NCI-H69 (cell line): ENCODE data around the gene ADAM17.
"Not testable (repeated sequence)": the region's sequence is repeated elsewhere in the genome, so short reads cannot be mapped to it uniquely, and the experiment has no call there.

ENCODE experiments used
- DNase-seq: peaks from one replicate; lab custom pipeline; 2025; lab: John Stamatoyannopoulos, UW

ADAM17 gene

DNA sequence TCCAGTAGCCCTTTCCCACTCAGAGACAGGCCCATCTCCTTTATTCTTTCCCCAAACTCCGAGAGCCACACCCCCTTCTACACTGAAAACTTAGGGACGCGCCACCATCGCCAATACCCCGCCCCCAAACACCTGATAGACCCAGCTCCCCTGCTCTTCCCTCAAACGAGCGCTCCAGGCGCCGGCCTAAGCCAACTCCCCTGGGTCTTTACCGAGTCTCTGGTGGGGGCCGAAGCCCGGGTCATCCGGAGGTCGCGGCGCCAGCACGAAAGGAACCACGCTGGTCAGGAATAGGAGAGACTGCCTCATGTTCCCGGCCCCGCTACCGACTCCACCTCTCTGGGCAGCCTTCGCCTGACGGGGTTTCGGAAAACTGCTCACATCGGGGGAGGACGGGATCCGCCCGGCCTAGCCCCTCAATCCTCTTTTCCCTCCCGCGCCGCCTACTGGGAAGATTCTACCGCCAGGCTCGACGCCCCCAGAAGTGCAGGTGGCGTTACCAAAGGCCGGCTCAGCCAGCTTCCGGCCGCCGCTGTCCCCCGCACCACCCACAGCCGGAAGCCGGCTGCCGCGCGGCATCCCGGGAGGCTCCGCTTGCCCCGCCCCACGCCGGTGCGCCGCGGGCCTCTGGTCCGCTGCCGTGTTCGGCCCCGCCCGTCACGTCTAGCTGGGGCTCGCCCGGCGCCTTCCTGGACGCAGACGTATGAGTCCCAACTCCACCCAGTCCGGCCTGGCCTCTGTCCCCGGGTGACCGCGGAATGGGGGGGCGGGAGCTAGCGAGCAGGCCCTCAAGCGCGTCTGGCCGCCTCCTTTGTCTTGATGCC, at the start of gene ADAM17:
Gene ADAM17, minus strand, starts transcription at position 534 of the 824 bp plus-strand sequence. Its CDS starts 225 bp downstream, at position 309.
- DNase-seq: peak; percentile 95

DNA sequence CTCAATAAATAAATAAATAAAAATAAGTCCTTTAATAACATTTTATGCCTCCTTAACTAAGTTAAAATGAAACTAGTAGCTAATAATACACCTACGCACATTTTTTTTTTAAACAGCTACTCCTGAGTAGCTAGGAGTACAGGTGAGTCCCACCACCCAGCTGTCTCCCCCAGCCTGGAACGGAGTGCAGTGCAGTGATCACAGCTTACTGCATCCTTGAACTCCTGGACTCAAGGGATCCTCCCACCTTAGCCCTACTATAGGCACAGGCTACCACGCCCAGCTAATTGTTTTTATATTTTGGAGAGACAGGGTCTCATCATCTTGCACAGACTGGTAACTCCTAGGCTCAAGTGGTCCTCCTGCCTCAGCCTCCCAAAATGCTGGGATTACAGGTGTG, 46.8 kb upstream of the ADAM17 start:
- DNase-seq: no peak

DNA sequence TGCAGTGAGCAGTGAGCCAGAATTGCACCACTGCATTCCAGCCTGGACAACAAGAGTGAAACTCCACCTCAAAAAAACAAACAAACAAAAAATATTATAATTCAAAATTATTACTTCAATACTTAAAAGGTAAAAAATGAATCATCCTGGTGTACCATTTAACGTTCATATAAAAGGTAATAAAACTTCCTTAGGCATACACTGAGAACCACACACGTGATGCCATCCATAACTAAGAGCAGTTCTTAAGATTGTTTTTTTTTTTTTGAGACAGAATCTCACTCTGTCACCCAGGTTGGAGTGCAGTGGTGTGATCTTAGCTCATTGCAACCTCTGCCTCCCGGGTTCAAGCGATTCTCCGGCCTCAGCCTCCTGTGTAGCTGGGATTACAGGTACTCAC, 45.8 kb upstream of the ADAM17 start:
- no peak for DNase-seq

DNA sequence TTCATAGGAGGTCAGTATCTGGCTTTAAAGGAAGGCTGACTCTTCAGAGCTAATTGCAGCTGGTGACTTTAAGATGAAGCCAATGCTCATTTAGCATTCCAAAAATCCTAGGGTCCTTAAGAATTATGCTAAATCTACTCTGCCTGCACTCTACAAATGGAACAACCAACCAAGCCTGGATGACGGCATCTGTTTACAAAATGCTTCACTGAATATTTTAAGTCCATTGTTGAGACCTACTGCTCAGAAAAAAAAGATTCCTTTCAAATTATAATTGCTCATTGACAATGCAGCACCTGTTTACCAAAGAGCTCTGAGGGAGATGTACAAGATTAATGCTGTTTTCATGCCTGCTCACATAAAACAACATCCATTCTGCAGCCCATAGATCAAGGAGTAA, 43.8 kb upstream of the ADAM17 start:
- no peak for DNase-seq

DNA sequence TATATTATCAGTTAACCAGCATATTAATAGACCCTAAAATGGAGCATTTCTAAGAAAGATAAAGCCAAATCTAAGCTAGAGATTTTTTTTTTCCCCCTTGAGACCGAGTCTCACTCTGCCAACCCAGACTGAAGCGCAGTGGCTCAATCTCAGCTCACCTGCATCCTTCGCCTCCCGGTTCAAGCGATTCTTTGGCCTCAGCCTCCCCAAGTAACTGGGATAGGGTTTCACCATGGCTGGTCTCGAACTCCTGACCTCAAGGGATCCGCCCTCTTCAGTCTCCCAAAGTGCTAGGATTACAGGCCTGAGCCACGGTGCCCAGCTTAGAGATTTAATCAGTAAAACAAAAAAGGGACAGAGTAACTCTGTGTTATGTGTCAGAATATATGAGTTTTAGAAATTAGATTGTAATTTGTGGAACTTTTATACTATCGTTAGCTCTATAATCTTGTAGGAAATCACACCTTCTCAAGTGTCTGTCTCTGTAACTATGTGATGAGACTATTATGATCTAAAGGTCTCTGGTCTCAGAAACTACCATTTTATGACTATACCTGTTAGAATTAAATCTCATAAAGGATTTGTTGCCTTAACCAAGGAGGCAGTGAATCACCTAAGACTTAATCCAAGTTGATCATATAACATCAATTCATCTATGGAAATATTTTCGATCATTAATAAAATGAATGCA, 41.1 kb upstream of the ADAM17 start:
- DNase-seq: no peak

DNA sequence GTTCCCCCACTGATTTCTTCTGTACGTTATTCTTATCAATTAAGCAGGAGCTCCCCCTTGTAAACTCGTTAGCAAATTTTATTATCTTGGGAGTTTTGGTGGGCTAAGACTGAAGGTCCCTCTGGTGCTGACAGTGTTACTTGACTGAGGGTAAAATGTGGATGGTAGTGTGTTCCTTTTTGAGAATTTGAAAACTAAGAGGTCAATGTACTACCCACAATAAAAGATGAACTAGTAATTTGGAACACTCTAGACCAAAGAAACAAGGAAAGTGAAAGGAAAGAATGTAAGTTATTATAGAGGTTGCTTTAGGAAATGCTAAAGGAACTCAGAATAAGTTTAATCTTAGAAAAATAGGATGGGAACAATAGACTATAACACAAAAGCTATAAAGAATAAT, 40.1 kb upstream of the ADAM17 start:
- no peak for DNase-seq

DNA sequence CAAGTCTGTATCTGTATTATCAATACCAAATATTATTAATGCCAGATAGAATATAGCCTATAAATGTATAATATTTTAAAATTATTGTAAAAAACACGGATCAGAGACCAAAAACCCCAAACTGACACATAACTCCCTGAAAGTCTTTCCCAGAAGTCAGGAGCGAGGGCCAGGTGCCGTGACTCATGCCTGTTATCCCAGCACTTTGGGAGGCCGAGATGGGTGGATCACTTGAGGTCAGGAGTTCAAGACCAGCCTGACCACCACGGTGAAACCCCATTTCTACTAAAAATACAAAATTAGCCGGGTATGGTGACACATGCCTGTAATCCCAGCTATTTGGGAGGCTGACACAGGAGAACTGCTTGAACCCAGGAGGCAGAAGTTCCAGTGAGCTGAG, 39.6 kb upstream of the ADAM17 start:
- DNase-seq: not testable (repeated sequence)

DNA sequence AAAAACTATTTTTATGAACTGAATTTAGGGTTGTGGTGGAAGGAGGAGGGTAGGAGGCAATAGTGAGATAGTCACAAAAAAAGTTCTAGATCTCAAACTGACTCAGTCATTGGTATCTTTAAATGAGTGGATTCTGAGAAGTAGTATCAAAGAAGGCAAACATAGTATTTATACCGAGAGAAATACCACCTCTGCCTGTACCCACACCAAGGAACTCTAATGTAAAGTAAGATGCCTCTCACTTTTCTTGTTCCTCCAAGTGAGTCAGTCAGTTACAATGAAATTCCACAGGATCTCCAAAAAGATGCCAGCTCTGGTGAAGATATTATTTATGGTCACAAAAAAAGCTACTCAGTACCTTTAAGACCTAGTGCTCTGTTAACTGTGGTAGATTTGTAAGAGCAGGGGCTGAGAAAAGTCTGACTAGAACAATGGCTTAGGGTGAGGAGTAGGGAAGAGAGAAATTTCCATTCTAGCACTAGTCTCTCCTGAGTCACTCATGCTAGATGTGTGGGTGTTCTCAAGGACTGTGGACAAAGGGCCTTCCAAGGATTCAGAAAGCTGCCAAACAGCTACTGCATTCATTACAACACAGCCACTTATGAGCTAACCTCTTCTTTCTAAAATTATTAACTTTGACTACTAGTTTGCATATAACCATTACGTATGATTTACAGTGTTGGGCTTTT, 38.9 kb upstream of the ADAM17 start:
- DNase-seq: no peak

DNA sequence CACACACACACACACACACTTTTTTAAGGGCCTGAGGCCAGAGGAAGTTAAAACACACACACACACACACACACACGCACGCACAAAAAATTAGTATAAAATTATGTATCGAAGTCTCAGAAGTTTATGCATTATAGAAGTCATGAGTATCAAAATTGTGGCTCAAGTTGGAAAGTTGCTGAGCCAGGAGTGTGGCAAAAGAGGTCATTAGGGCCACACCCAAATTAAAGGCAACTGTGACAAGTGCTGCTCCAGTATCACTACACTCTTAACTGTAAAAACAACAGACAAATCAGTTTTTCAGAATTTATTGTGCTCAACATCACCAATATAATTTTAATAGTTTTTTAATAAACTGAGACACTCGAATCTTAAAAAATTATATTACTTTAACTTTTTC, 38.3 kb upstream of the ADAM17 start:
- DNase-seq: no peak

DNA sequence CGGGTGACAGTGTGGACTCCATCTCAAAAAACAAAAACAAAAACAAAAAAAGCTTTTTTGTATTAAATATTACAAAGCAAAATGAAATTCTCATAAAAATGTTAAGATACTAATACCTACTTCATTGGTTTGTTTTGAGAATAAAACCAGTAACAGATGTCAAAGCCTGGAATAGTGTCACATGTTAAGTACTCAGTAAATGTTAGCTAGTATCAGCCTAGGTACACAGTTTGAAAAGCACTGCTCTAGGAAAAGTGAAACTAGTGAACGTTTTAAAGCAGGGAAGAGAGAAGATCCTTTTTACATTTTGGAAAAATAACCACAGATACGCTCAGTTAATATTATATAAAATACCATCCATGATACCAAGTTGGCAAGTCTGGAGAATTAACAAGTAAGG, 37.1 kb upstream of the ADAM17 start:
- DNase-seq: no peak

DNA sequence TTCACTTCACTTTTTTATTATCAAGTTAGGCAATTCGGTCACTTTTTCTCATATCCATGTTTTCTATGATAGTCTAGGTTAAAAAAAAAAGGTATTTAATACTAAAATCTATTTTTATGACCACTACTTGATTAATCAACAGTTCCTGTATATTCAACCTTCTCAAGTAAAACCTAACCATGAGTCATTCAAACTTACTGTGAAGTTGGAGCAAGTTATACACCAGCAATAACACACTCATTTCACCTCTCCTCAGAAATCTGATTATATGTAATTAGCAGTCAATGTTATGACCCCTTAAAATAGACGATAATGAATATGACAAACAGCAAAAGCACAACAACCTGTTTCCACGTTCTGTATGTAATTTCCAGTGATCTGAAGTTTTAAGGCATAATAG, 35.0 kb upstream of the ADAM17 start:
- DNase-seq: no peak

DNA sequence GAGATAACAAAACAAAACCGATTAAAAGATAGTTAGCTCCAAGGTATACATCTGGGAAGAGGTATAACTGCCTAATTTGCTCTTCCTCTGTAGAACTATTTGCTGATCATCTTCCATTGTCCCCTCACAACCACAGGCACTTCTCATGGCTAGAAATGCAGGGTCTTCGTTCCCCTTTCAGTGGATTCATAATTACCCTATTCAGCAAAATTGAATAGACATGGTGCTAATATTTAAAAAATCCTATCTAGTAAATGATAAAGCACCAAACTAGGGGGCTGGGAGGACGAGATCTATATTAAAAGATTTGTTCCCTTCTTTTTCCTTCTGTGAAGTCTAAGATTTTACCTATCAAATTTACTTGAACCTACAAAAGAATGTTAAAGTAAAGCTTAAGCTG, 30.8 kb upstream of the ADAM17 start:
- DNase-seq: no peak

DNA sequence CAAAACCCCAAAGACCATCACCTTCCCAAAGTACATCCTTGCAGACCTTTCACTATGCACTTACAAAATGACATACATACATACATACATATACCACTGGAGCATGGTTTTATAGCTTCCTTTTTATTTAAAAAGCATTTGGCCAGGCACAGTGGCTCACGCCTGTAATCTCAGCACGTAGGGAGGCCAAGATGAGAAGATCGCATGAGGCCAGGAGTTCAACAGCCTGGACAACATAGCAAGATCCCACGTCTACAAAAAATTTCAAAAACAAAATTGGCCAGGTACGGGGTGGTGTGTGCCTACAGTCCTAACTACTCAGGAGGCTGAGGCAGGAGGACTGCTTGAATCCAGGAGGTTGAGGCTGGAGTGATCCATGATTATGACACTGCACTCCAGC, 29.9 kb upstream of the ADAM17 start:
- DNase-seq: no peak

DNA sequence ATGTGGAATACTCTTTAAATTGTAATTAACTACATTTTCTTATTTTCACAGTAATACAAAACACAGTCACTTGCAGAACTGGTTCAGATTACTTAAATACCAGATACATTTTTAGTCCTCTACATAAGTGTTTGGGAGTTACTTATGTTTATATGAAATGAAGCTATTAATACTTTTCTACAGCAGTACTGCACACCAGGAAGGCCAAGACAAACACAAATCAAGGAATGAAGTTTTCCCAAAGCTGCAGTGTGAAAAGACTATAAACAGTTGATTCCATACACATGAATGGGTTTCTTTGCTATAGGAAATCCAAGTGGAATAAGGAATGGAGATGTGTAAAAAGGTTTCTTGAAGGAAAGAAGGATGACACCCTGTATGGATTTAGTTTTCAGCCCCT, 29.3 kb upstream of the ADAM17 start:
- DNase-seq: not testable (repeated sequence)

DNA sequence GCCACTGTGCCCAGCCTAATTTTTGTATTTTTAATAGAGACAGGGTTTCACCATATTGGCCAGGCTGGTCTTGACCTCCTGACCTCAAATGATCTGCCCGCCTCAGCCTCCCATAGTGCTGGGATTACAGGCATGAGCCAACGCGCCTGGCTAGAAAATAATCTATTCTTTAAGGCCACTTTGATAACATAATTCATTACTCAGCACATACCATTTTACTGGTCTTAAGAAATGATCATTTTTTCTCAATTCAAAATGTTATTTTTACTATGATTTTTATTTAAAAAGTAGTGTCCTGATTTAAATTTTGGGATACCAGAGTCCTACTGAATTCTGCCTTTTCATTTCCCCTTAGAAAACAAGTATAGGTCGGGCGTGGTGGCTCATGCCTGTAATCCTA, 27.0 kb upstream of the ADAM17 start:
- no peak for DNase-seq

DNA sequence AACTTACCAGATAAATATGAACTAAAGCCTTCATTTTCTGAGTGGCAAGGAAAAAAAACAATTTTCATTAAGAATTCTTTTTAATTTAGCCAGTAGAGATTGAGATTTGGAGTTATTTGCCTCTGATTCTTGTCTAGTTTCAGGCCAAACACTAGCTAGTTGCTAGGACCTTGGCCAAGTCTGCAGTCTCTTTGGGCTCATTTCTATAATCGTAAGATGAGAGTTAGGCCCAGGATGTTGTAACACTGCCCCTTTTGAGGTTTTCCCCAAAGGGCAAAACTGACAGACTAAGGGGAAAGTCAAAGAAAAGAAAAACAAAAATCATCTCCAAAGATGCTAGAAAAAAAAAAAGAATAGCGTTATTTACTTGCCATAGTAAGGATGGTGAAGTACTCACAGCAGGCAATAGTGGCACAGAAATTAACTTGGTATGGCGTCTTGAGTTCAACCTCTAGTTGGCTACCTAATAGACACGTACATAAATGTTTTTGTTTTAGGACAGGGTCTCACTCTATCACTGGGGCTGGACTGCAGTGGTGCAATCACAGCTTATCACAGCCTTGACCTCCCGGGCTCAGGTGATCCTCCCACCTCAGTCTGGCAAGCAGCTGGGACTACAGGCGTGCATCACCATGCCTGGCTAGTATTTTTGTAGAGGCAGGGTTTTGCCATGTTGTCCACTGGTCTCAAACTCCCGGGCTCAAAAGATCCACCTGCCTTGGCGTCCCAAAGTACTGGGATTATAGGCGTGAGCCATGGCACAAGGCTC, 23.0 kb upstream of the ADAM17 start:
- DNase-seq: no peak

DNA sequence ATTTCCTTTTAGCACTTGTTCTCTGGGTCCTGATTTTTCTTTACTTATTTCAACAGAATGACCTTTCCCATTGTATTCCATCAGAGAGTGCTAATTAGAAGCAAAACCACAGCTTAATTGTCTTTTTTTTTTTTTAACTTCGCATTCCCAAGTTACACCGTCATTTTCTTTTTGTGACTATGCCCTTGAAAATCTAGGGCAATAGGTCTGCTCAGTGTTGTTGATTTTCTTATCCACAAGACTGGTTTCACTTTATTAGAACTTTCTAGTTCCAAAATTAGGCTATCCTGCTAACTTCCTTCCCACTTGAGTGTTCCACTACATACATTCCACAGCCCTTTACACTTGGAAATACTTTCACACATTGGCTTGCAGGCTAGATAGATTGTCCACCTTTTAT, 18.7 kb upstream of the ADAM17 start:
- DNase-seq: no peak

DNA sequence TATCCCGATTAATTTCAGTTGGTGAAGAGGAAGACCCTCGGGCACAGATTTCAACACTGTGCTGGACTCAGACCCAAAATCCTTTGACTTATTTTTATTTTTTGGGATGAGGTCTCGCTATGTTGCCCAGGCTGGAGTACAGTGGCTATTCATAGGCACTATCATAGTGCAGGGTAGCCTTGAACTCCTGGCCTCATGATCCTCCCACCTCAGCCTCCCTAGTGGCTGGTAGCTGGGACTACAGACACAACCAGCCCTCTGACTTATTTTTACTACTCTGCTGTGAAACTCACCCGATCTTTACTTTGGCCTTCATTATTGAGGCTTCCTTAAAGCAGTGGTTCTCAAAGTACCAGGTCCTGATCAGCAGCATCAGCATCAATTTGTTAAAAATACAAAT, 18.2 kb upstream of the ADAM17 start:
- no peak for DNase-seq

DNA sequence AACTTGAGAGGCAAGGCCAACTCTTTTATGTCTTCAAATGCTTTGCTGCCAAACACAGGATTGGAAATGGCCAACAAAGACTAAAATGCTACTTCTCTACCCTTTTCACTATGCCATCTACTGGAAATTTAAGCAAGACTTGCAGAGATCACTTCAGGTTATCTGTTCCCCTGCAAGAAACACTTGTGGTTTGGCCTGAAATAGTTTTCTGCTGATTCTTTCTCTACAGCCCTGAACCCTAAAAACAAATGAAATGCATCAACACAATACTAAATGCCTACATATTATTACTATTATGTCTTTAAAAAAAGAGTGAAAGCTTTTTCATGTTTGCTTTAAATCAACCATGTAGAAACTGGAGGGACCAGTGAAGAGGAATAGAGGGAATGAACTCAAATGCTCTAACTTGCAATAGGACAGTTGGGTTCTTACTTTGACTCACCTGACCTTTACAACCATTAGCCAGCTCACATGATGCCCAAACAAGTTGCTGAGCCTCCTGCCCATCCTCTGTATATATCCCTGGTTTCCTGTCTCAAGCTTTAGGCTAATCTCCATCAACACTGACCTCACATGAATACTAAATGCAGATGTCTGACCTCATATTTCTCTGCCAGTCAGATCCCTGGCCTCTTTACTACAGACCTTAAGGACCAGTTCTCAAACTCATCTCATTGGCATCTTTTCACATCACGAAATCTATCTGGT, 17.5 kb upstream of the ADAM17 start:
- no peak for DNase-seq

DNA sequence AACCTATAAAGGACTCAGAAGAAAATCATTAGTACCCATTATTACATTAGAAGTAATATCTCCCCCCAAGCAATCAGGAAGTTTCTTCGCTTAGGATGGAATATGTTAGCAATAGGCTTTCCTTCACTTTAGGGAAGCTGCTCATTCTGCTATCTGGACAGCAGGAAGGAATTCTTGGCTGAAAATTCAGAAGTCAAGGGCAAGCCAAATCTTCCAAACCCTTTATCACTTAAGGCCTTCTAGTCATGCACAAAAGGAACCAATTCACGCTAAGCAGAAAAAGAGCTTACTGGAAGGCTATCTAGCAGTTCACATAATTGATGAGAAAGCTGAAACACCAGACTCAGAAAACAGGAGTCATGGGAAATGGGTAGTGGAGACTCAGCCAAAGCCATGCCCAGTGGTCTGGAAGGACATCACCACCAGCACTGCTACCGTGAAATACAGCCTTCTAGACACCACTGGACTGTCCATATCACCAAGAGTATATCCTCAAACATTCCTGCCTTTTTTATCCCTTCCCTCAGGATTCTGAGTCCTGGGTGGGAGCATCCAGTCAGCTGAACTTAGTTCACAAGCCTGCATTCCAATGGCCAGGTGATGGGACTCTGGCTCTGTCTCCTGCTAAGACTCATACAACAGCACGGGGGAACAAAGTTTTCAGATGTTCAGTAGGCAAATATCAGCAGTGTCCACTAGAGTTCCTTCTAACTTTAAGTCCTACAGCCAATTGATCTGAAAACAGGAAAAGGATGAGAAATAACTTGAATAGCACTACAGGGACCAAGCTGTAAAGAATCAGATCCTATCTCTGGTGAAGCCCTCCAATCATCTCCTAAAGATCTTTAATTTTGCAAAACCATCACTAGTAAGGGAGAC, 14.8 kb upstream of the ADAM17 start:
- no peak for DNase-seq
